ENCODE data around the gene PPP4R4.

PPP4R4 gene

DNA sequence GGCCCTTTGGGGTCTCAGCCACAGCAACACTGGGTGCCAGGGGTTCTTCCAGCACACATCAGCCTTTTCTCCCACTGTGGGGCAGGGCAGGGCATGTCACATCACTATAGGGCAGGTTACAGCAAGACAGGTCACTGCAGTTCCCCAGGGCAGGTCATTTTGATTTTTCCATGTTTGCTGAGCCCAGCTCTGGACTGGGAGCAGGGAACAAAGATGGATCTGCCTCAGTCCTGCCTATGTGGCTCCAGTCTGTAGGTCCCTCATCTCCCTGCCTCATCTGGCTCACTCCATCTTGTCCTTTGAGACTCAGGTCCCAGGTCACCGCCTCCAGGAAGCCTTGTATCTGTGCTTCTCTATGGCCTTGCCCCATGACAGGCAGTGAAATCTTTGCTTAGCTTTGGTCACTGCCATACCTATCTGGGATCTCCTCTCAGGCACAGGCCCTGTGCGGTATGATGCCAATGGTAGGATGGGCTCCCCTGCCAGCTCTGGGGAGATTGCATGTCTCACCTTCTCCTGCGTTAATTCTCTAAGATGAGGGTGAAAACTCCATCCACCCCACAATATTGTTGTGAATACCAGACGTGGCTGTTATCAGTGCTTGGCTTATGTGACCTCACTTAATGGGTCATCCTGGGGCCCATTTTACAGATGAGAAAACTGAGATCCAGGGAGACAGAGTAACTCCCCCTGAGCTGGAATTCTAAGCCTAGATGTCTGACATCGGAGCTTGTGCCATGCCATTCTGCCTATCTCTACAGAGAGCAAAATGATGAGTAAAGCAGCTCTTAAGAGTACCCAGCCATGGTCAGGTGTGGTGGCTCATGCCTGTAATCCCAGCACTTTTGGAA lies 147.5 kb downstream of the PPP4R4 start:
- Histone ChIP-seq H3K27ac (ENCODE audit: low read length, poor library complexity, severe bottlenecking) (no peak overlapping the region), H3K4me3 (ENCODE audit: insufficient read depth in 1 of 2, low read depth in 1 of 2, low read length in 2 of 2) (no peak overlapping the region), H3K4me1 (ENCODE audit: control insufficient read depth, insufficient read depth, low read depth, low read length) (peaks cover 4% of the 10 kb centered on the region), H3K4ac (ENCODE audit: low read depth in 1 of 2, low read length in 2 of 2) (no peak overlapping the region), H2BK12ac (ENCODE audit: low read length in 2 of 2) (no peak overlapping the region), H4K8ac (ENCODE audit: low read length) (no peak overlapping the region), H2AK5ac (ENCODE audit: low read length, severe bottlenecking) (peak overlapping the region; percentile 5), H3K27me3 (ENCODE audit: control insufficient read depth in 1 of 2, insufficient read depth in 1 of 2, low read length in 2 of 2) (no peaks in the 10 kb centered on the region), H4K91ac (ENCODE audit: low read length) (no peak overlapping the region), H3K9ac (ENCODE audit: low read length) (no peak overlapping the region), H2BK120ac (ENCODE audit: low read depth, low read length) (no peak overlapping the region), H3K18ac (ENCODE audit: low read depth in 1 of 2, low read length in 2 of 2) (no peak overlapping the region), H2BK15ac (ENCODE audit: low read depth, poor library complexity, severe bottlenecking) (no peak overlapping the region), H2AFZ (ENCODE audit: low read depth, low read length) (no peak overlapping the region), H3K14ac (ENCODE audit: low read length in 2 of 2) (no peak overlapping the region), H3K79me1 (replicated peaks; ENCODE audit: low read length, poor library complexity, severe bottlenecking) (no peaks in the 10 kb centered on the region), H2BK5ac (ENCODE audit: low read depth, low read length, poor library complexity, severe bottlenecking) (no peak overlapping the region), H3K4me2 (ENCODE audit: low read length, poor library complexity, severe bottlenecking) (no peak overlapping the region), H3K36me3 (ENCODE audit: control insufficient read depth in 1 of 2, insufficient read depth in 2 of 2, low read depth in 1 of 2, low read length in 2 of 2) (no peaks in the 10 kb centered on the region), H3K9me3 (ENCODE audit: control insufficient read depth, low read length) (no peaks in the 10 kb centered on the region), H3K23ac (ENCODE audit: low read length in 2 of 2) (no peak overlapping the region)
- DNase-seq = no peak
- WGBS = 80% methylated on average over 5 of the region's 5 CpGs

DNA sequence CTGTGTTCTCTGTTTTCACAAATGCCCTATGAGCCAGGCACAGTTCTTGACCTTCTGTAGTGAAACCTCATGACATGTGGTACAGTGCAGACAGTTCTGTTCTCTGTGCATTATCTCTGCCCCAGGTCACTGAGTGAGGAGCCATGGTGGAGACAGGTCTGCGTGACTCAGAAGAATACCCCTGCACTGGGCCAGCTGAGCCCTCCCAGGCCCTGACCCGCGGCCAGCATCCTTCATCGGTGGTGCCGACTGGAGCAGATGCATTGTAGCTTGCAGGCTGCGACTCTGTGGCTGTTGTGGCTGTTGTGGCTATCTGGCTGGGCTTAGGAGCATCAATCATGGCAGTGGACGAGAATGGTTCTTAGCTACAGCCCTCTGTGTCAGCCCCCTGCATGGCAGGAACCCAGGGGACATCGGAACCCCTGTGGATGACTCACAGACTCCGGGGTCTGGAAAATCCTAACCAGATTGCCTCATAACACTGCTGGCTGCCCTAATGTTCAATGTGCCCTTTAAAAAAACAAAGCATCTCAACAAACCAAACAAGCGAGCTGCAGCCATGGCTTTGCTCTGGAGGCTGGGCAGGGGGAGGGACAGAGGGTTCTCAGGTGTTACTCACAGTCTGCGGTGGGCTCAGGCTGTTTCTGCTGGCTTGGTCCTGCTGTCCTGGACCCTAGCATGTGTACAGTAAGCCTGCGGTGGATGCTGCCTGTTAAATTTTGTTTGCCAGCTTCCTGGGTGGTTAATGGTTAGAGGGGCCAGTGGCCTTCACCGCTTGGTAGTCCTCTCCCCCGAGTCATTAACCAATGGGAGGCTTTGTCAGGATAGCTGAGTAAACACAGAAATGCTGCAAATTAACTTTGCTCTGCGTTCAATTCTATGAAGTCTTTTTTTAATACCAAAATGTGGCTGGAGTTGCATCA lies 148.8 kb downstream of the PPP4R4 start, which contains the start of gene SERPINA6:
Gene SERPINA6 (minus strand): TSS at position 689 of the 923 bp plus-strand sequence. CDS start 8,688 bp downstream, outside the sequence.
- WGBS = 62% methylated on average over 15 of the region's 15 CpGs
- H3K4me2 ChIP-seq (ENCODE audit: low read length, poor library complexity, severe bottlenecking) = peak within 1 kb of the TSS; percentile 13

DNA sequence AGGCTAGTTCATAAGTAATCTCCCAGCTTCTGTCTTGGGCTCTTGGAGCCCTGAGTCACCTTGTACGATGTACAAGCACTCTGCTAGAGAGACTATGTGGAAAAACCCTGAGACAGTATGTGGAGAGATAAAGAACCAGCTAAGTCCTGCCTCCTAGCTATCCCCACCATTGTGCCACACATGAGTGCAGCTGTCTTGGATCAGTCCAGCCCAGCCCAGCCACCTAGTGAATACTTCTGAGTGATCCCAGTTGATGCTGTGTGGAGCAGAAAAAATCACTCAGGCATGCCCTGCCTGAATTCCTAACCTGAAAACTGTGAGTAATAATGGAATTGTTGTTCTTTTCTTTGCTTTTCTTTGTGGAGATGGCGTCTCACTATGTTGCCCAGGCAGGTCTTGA lies 154.1 kb downstream of the PPP4R4 start:
- no peak overlapping the region for H2BK5ac ChIP-seq (ENCODE audit: low read depth, low read length, poor library complexity, severe bottlenecking)
- no peak for DNase-seq
- no peak overlapping the region for H3K23ac ChIP-seq (ENCODE audit: low read length in 2 of 2)
- no peak overlapping the region for H2BK15ac ChIP-seq (ENCODE audit: low read depth, poor library complexity, severe bottlenecking)
- no peak overlapping the region for H3K4ac ChIP-seq (ENCODE audit: low read depth in 1 of 2, low read length in 2 of 2)
- no peak overlapping the region for H2AFZ ChIP-seq (ENCODE audit: low read depth, low read length)
- H2AK5ac ChIP-seq (ENCODE audit: low read length, severe bottlenecking) = no peak overlapping the region
- H3K27me3 ChIP-seq (ENCODE audit: control insufficient read depth in 1 of 2, insufficient read depth in 1 of 2, low read length in 2 of 2) = no peaks in the 10 kb centered on the region
- WGBS = 69% methylated on average over 2 of the region's 2 CpGs
- H3K27ac ChIP-seq (ENCODE audit: low read length, poor library complexity, severe bottlenecking) = no peak overlapping the region
- H3K36me3 ChIP-seq (ENCODE audit: control insufficient read depth in 1 of 2, insufficient read depth in 2 of 2, low read depth in 1 of 2, low read length in 2 of 2) = no peaks in the 10 kb centered on the region
- no peaks in the 10 kb centered on the region for H3K79me1 ChIP-seq (replicated peaks; ENCODE audit: low read length, poor library complexity, severe bottlenecking)
- H4K8ac ChIP-seq (ENCODE audit: low read length) = no peak overlapping the region
- H3K9me3 ChIP-seq (ENCODE audit: control insufficient read depth, low read length) = no peaks in the 10 kb centered on the region
- no peak overlapping the region for H2BK12ac ChIP-seq (ENCODE audit: low read length in 2 of 2)
- no peaks in the 10 kb centered on the region for H3K4me1 ChIP-seq (ENCODE audit: control insufficient read depth, insufficient read depth, low read depth, low read length)
- no peak overlapping the region for H2BK120ac ChIP-seq (ENCODE audit: low read depth, low read length)
- H3K4me3 ChIP-seq (ENCODE audit: insufficient read depth in 1 of 2, low read depth in 1 of 2, low read length in 2 of 2) = no peak overlapping the region
- no peak overlapping the region for H3K9ac ChIP-seq (ENCODE audit: low read length)
- no peak overlapping the region for H3K18ac ChIP-seq (ENCODE audit: low read depth in 1 of 2, low read length in 2 of 2)
- H3K14ac ChIP-seq (ENCODE audit: low read length in 2 of 2) = no peak overlapping the region
- no peak overlapping the region for H4K91ac ChIP-seq (ENCODE audit: low read length)
- H3K4me2 ChIP-seq (ENCODE audit: low read length, poor library complexity, severe bottlenecking) = no peak overlapping the region

More for the DNA sequence above, 148.8 kb downstream of the PPP4R4 start, which contains the start of gene SERPINA6:
- H3K9me3 ChIP-seq (ENCODE audit: control insufficient read depth, low read length) = no peaks in the 10 kb centered on the region
- peak within 1 kb of the TSS; percentile 46 for H3K27ac ChIP-seq (ENCODE audit: low read length, poor library complexity, severe bottlenecking)
- no peak within 1 kb of the TSS for H2BK12ac ChIP-seq (ENCODE audit: low read length in 2 of 2)
- H2BK15ac ChIP-seq (ENCODE audit: low read depth, poor library complexity, severe bottlenecking) = no peak within 1 kb of the TSS
- no peak within 1 kb of the TSS for H3K23ac ChIP-seq (ENCODE audit: low read length in 2 of 2)
- no peak within 1 kb of the TSS for H3K18ac ChIP-seq (ENCODE audit: low read depth in 1 of 2, low read length in 2 of 2)
- no peak within 1 kb of the TSS for H3K14ac ChIP-seq (ENCODE audit: low read length in 2 of 2)
- no peaks in the 10 kb centered on the region for H3K27me3 ChIP-seq (ENCODE audit: control insufficient read depth in 1 of 2, insufficient read depth in 1 of 2, low read length in 2 of 2)
- H2AK5ac ChIP-seq (ENCODE audit: low read length, severe bottlenecking) = no peak within 1 kb of the TSS
- no peak for DNase-seq
- no peak within 1 kb of the TSS for H4K91ac ChIP-seq (ENCODE audit: low read length)
- H2BK120ac ChIP-seq (ENCODE audit: low read depth, low read length) = no peak within 1 kb of the TSS
- H3K4me3 ChIP-seq (ENCODE audit: insufficient read depth in 1 of 2, low read depth in 1 of 2, low read length in 2 of 2) = no peak within 1 kb of the TSS
- H2BK5ac ChIP-seq (ENCODE audit: low read depth, low read length, poor library complexity, severe bottlenecking) = no peak within 1 kb of the TSS
- H3K4ac ChIP-seq (ENCODE audit: low read depth in 1 of 2, low read length in 2 of 2) = no peak within 1 kb of the TSS
- no peaks in the 10 kb centered on the region for H3K79me1 ChIP-seq (replicated peaks; ENCODE audit: low read length, poor library complexity, severe bottlenecking)
- H3K9ac ChIP-seq (ENCODE audit: low read length) = no peak within 1 kb of the TSS
- no peaks in the 10 kb centered on the region for H3K36me3 ChIP-seq (ENCODE audit: control insufficient read depth in 1 of 2, insufficient read depth in 2 of 2, low read depth in 1 of 2, low read length in 2 of 2)
- H3K4me1 ChIP-seq (ENCODE audit: control insufficient read depth, insufficient read depth, low read depth, low read length) = peaks cover 4% of the 10 kb centered on the region
- no peak within 1 kb of the TSS for H4K8ac ChIP-seq (ENCODE audit: low read length)
- no peak within 1 kb of the TSS for H2AFZ ChIP-seq (ENCODE audit: low read depth, low read length)

Data from mesenchymal stem cell (in vitro differentiated cells and primary cell).